Measurements from ENCODE around the gene DAGLB.

The DAGLB gene

DNA sequence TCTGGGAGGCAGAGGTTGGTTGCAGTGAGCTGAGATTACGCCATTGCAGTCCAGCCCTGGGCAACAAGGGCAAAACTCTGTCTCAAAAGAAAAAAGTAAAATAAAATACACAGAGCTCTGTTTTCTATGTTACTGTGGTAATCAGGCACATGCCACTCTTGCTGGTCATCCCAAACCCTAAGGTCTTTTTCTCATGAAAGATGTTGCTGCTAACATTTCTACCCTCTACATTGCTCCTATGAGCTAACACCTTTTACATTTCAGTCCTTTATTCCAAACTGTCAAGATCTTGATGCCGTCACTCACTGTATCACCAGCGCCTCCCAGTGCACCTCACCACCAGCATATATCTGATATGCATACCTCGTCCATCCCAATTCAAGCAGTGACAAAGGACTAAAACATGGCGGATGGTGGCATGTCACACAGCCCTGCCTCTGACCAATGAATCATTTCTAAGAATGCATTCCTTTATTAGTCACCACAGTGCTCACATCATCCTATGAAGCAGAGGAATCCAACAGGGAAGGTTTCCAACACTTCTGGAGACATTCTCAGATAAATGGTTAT, 4.3 kb downstream of the DAGLB start:
- no peak for TF ChIP-seq EZH2phosphoT487 (IDR thresholded peaks at IDR 0.05; ENCODE audit: borderline replicate concordance, low read length)
- no peak for TF ChIP-seq CTCF (IDR thresholded peaks at IDR 0.05; ENCODE audit: low read depth, low read length, poor library complexity, severe bottlenecking)
- Histone ChIP-seq H3K9me2 (replicated peaks; ENCODE audit: control insufficient read depth, low read length) (no peaks in the 10 kb centered on the region), H3K4me2 (ENCODE audit: low read length) (no peak overlapping the region), H3K4me1 (ENCODE audit: control insufficient read depth, low read length) (peaks cover 19% of the 10 kb centered on the region), H3K9me3 (ENCODE audit: control insufficient read depth, insufficient read depth, low read length) (no peaks in the 10 kb centered on the region), H3K79me2 (ENCODE audit: control insufficient read depth, low read length) (peaks cover 64% of the 10 kb centered on the region), H3K27ac (ENCODE audit: low read depth, low read length) (no peak overlapping the region), H3K36me3 (ENCODE audit: control insufficient read depth, low read length) (peaks cover 51% of the 10 kb centered on the region), H3K27me3 (ENCODE audit: control insufficient read depth, low read length) (no peaks in the 10 kb centered on the region), H4K20me1 (ENCODE audit: control insufficient read depth, insufficient read depth, low read depth, low read length) (peaks cover 9% of the 10 kb centered on the region; the same call in 1 of the 2 replicates), H3K4me3 (ENCODE audit: low read length) (no peak overlapping the region), H3F3A (ENCODE audit: control insufficient read depth, insufficient read depth) (peaks cover 5% of the 10 kb centered on the region; the same call in 1 of the 2 replicates)

GRCh38 chr7:6442114-6442513, 5.6 kb downstream of the DAGLB start:
- TF ChIP-seq EZH2phosphoT487 (IDR thresholded peaks at IDR 0.05; ENCODE audit: borderline replicate concordance, low read length) (no peak), CTCF (IDR thresholded peaks at IDR 0.05; ENCODE audit: low read depth, low read length, poor library complexity, severe bottlenecking) (no peak)
- H3K4me1 ChIP-seq (ENCODE audit: control insufficient read depth, low read length): peaks cover 33% of the 10 kb centered on the region
- H4K20me1 ChIP-seq (ENCODE audit: control insufficient read depth, insufficient read depth, low read depth, low read length): peaks cover 9% of the 10 kb centered on the region; the same call in 1 of the 2 replicates
- peaks cover 8% of the 10 kb centered on the region for H3F3A ChIP-seq (ENCODE audit: control insufficient read depth, insufficient read depth)
- H3K4me3 ChIP-seq (ENCODE audit: low read length): no peak overlapping the region
- no peak overlapping the region for H3K4me2 ChIP-seq (ENCODE audit: low read length)
- peaks cover 65% of the 10 kb centered on the region for H3K79me2 ChIP-seq (ENCODE audit: control insufficient read depth, low read length)
- peaks cover 47% of the 10 kb centered on the region for H3K36me3 ChIP-seq (ENCODE audit: control insufficient read depth, low read length)
- H3K27ac ChIP-seq (ENCODE audit: low read depth, low read length): no peak overlapping the region
- H3K9me2 ChIP-seq (replicated peaks; ENCODE audit: control insufficient read depth, low read length): no peaks in the 10 kb centered on the region
- no peaks in the 10 kb centered on the region for H3K27me3 ChIP-seq (ENCODE audit: control insufficient read depth, low read length)
- H3K9me3 ChIP-seq (ENCODE audit: control insufficient read depth, insufficient read depth, low read length): no peaks in the 10 kb centered on the region

GRCh38 chr7:6440381-6440780, 7.4 kb downstream of the DAGLB start:
- no peak overlapping the region for H3K4me3 ChIP-seq (ENCODE audit: low read length)

More at GRCh38 chr7:6440381-6440780, 7.4 kb downstream of the DAGLB start:
- TF ChIP-seq CTCF (IDR thresholded peaks at IDR 0.05; ENCODE audit: low read depth, low read length, poor library complexity, severe bottlenecking): no peak
- TF ChIP-seq EZH2phosphoT487 (IDR thresholded peaks at IDR 0.05; ENCODE audit: borderline replicate concordance, low read length): no peak
- Histone ChIP-seq H3K4me2 (ENCODE audit: low read length) (no peak overlapping the region), H3K9me3 (ENCODE audit: control insufficient read depth, insufficient read depth, low read length) (no peaks in the 10 kb centered on the region), H4K20me1 (ENCODE audit: control insufficient read depth, insufficient read depth, low read depth, low read length) (peaks cover 14% of the 10 kb centered on the region), H3K27me3 (ENCODE audit: control insufficient read depth, low read length) (no peaks in the 10 kb centered on the region), H3K36me3 (ENCODE audit: control insufficient read depth, low read length) (peaks cover 42% of the 10 kb centered on the region), H3K9me2 (replicated peaks; ENCODE audit: control insufficient read depth, low read length) (no peaks in the 10 kb centered on the region), H3K27ac (ENCODE audit: low read depth, low read length) (no peak overlapping the region), H3F3A (ENCODE audit: control insufficient read depth, insufficient read depth) (peaks cover 15% of the 10 kb centered on the region), H3K79me2 (ENCODE audit: control insufficient read depth, low read length) (peaks cover 53% of the 10 kb centered on the region), H3K4me1 (ENCODE audit: control insufficient read depth, low read length) (peaks cover 43% of the 10 kb centered on the region)
